Smooth muscle cell (in vitro differentiated cells): ENCODE data around the gene RNASE12. TPM values are rescaled to one million over a fixed set of nuclear protein-coding genes. Genes with fewer than 3 reads are reported as not detected.
A peak's percentile ranks its signal among the peaks of the same experiment; 100 is the strongest.

ENCODE experiments used
- DNase-seq: peaks from one replicate; lab custom pipeline; 2025; ENCODE audit not compliant: unreplicated experiment; lab: John Stamatoyannopoulos, UW
- H2AFZ ChIP-seq: fragments of 200-600 bp; sonication (generic); 2 replicates; pipeline ENCODE4 v1.6.0; 2016; ENCODE audit warnings: antibody characterized with exemption, low read depth, mild to moderate bottlenecking
- H3F3A ChIP-seq: fragments of 200-600 bp; sonication (generic); 2 replicates; pipeline ENCODE4 v1.6.0; 2017; ENCODE audit warnings: antibody characterized with exemption, low read depth
- H3K27ac ChIP-seq: fragments of 200-600 bp; sonication (generic); 2 replicates; pipeline ENCODE4 v1.5.1; 2016; ENCODE audit warnings: low read depth, mild to moderate bottlenecking
- H3K27me3 ChIP-seq: fragments of 200-600 bp; sonication (generic); 2 replicates; pipeline ENCODE4 v1.6.1; 2016; ENCODE audit warnings: low read depth, mild to moderate bottlenecking
- H3K36me3 ChIP-seq: fragments of 200-600 bp; sonication (generic); 2 replicates; pipeline ENCODE4 v1.5.1; 2016; ENCODE audit warnings: low read depth
- H3K4me1 ChIP-seq: fragments of 200-600 bp; sonication (generic); 2 replicates; pipeline ENCODE4 v1.5.1; 2016; ENCODE audit warnings: low read depth
- H3K4me2 ChIP-seq: fragments of 200-600 bp; sonication (generic); 2 replicates; pipeline ENCODE4 v1.6.0; 2016; ENCODE audit warnings: mild to moderate bottlenecking
- H3K4me3 ChIP-seq: fragments of 200-600 bp; sonication (generic); 2 replicates; pipeline ENCODE4 v1.5.1; 2016; ENCODE audit warnings: mild to moderate bottlenecking
- H3K79me2 ChIP-seq: fragments of 200-600 bp; sonication (generic); 2 replicates; pipeline ENCODE4 v1.6.0; 2016; ENCODE audit warnings: low read depth, mild to moderate bottlenecking
- H3K9ac ChIP-seq: fragments of 200-600 bp; sonication (generic); 2 replicates; pipeline ENCODE4 v1.6.0; 2016; ENCODE audit warnings: low read depth
- H3K9me3 ChIP-seq: fragments of 200-600 bp; sonication (generic); replicated peaks from 2 replicates; pipeline ENCODE4 v1.5.1; 2016; ENCODE audit warnings: low read depth
- H4K20me1 ChIP-seq: fragments of 200-600 bp; sonication (generic); 2 replicates; pipeline ENCODE4 v1.6.0; 2016; ENCODE audit warnings: low read depth
- CTCF ChIP-seq: fragments of 200-600 bp; sonication (generic); IDR thresholded peaks from 2 replicates; pipeline ENCODE4 v1.5.1; 2017; ENCODE audit warnings: borderline replicate concordance, mild to moderate bottlenecking, antibody characterized with exemption; ENCODE audit not compliant: insufficient read depth, poor library complexity, severe bottlenecking
- WGBS: methylation state at CpG from one replicate; pipeline ENCODE4 v1.1.7; 2016; ENCODE audit warnings: low lambda C conversion rate; 5-methylcytosine and 5-hydroxymethylcytosine counted together
- polyA plus RNA-seq: library from polyadenylated mRNA; unstranded; fragments of >200 nt; fragmentation: Nextera tagmentation; extraction: Ambion mirVana; gene quantifications from 2 replicates; pipeline ENCODE4 v1.2.1, GENCODE V29; 2016
- total RNA-seq: library from RNA; depleted of rRNA; stranded (reverse); fragments of >200 nt; gene quantifications from 2 replicates; pipeline ENCODE4 v1.2.3, GENCODE V29; 2014

The RNASE12 gene
- total and polyA plus RNA-seq, 2 experiments from 2014 or later: not detected

GRCh38 chr14:20563971-20564370 lies 27.2 kb downstream of the RNASE12 start:
- Histone ChIP-seq H3K79me2 (no peaks in the 10 kb centered on the region), H2AFZ (no peak overlapping the region), H3K27ac (no peak overlapping the region), H4K20me1 (no peaks in the 10 kb centered on the region), H3K4me1 (peaks cover 14% of the 10 kb centered on the region), H3K9ac (no peak overlapping the region), H3F3A (no peaks in the 10 kb centered on the region), H3K9me3 (no peaks in the 10 kb centered on the region), H3K27me3 (no peaks in the 10 kb centered on the region), H3K4me2 (no peak overlapping the region), H3K36me3 (no peaks in the 10 kb centered on the region), H3K4me3 (no peak overlapping the region)
- WGBS: 86% methylated on average over 1 of the region's 1 CpG
- no peak for TF ChIP-seq CTCF
- DNase-seq: no peak

- Histone ChIP-seq H3K4me3 (no peak within 1 kb of the TSS), H3F3A (no peaks in the 10 kb centered on the region), H3K9me3 (no peaks in the 10 kb centered on the region), H3K9ac (no peak within 1 kb of the TSS), H3K36me3 (no peaks in the 10 kb centered on the region), H4K20me1 (no peaks in the 10 kb centered on the region), H2AFZ (peak within 1 kb of the TSS; percentile 55), H3K4me1 (peaks cover 14% of the 10 kb centered on the region), H3K27me3 (no peaks in the 10 kb centered on the region), H3K79me2 (no peaks in the 10 kb centered on the region), H3K4me2 (no peak within 1 kb of the TSS), H3K27ac (no peak within 1 kb of the TSS)
- TF ChIP-seq CTCF: no peak
- no peak for DNase-seq
- 95% methylated on average over 3 of the region's 3 CpGs for WGBS
Observed at GRCh38 chr14:20560961-20561360, 30.2 kb downstream of the RNASE12 start, which contains the start of gene RNASE9. TSS of gene RNASE9 (minus strand) at chr14:20561047.

GRCh38 chr14:20559461-20559904 lies 31.7 kb downstream of the RNASE12 start:
- no peak for DNase-seq
- Histone ChIP-seq H4K20me1 (no peaks in the 10 kb centered on the region), H3K9me3 (no peaks in the 10 kb centered on the region), H3K27me3 (no peaks in the 10 kb centered on the region), H2AFZ (no peak overlapping the region), H3K4me2 (no peak overlapping the region), H3K79me2 (no peaks in the 10 kb centered on the region), H3K4me3 (no peak overlapping the region), H3K9ac (no peak overlapping the region), H3K4me1 (peaks cover 14% of the 10 kb centered on the region), H3K36me3 (no peaks in the 10 kb centered on the region), H3K27ac (no peak overlapping the region), H3F3A (no peaks in the 10 kb centered on the region)
- WGBS: 19% methylated on average over 2 of the region's 2 CpGs
- no peak for TF ChIP-seq CTCF

- Histone ChIP-seq H3K36me3 (no peaks in the 10 kb centered on the region), H2AFZ (peak overlapping the region; percentile 66), H3K79me2 (no peaks in the 10 kb centered on the region), H3K27me3 (no peaks in the 10 kb centered on the region), H4K20me1 (no peaks in the 10 kb centered on the region), H3K4me2 (no peak overlapping the region), H3K27ac (no peak overlapping the region), H3K9me3 (no peaks in the 10 kb centered on the region), H3K4me3 (no peak overlapping the region), H3F3A (no peaks in the 10 kb centered on the region), H3K9ac (no peak overlapping the region), H3K4me1 (peaks cover 14% of the 10 kb centered on the region)
- TF ChIP-seq CTCF: no peak
- no peak for DNase-seq
- WGBS: 65% methylated on average over 2 of the region's 2 CpGs
Observed at GRCh38 chr14:20557212-20557542, 34.0 kb downstream of the RNASE12 start.
